SHP77 treated with DMSO at 0.1 percent for 48 hours (cell line): ENCODE results near the gene SCYGR3.

Experiments
- DNase-seq: peaks from one replicate; lab custom pipeline; 2025; lab: John Stamatoyannopoulos, UW

Gene SCYGR3, protein sequence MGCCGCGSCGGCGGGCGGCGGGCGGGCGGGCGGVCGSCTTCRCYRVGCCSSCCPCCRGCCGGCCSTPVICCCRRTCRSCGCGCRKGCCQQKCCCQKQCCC

DNA sequence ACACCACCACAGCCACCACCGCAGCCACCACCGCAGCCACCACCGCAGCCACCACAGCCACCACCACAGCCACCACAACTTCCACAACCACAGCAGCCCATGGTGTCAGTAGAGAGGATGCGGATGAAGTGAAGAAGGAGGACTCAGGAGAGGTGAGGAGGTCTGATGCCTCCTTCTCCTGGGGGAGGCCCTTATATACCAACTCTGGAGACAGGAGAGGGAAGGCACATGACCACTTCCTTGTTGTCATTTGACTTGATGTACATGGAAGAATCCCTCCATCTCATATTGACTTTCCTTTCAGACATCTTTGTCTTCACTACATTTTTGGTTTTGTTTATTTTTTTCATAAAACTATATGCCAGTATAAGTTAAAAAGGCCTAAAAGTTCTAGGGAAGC lies at the start of gene SCYGR3:
TSS of gene SCYGR3 (minus strand) at position 101 of the 400 bp plus-strand sequence. CDS start at position 101, 0 bp downstream.
- no peak for DNase-seq

DNA sequence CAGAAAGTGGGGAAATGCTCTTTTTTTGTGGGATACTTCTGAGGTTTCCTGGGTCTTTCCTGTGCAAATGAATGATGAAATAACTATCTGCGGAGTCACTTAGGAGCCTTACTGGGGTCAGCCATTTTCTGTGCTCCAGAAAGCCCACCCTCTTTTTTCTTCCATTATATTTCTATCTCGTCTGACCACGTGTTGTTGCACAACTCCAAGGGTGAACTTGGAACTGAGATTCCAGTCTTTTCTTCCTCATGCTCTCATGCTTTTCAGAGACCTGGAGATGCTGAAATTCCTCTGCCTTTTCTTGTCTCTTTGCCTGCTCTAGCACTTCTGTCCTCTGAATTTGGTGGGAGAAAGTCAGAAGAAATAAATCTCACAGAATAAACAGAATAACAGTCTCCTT lies 47.2 kb upstream of the SCYGR3 start:
- DNase-seq, result no peak

DNA sequence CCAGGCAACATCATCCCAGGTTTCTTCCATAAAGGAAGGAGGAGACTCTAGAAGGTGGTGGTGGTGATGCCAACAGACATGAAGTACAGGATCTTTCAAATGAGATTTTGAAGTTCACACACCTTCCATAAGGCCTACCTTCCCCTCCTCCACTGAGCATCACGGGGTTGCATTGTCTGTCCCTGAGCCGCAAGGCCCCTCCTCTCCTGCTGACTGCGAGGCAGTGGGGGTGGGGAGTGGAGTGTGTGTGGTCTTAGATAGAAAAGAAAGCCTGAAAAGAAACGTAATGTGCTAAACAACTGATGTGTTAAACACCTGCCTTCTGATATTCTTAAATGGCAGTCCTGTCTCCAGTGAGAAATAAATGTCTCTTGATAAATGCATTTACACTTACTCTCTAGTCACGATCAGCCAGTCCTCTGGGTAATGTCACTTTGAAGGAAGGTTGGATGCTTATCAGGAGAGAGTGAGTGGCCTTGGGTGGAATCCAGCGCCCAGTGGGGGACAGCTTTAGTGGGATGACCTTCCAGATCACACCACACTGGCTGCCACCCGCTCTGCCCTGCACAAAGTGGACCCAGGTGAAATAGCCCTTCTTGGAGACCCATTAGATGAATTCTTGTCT lies 46.5 kb upstream of the SCYGR3 start:
- DNase-seq, result no peak

DNA sequence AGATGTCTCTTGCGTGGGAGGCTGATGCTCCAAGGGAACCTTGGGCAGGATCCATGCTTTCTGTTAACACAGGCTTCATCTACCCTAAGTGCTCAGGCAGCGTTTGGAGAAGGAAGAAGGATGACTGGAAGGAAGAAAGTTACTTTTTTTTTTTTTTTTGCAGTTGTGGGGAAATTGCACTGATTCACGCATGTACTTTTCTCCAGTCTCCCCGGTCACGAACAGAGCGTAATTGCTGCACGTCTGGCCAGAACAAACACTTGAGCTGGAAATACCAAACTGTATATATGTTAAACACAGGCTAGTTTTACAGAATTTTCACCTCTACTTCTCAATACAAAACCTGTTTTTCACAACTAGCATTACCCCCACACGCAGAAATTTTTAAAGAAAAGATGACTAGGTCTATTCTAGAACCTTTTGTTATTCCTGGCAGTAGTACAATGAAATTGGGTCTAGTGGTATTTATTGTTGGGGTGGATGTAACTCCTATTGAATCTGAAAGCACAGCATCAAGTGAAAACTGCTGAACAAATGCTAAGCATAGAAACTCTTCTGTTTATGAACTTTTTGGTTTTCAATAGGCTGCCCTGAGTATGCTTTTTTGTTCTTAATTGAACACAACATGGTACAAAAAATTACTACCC lies 42.7 kb upstream of the SCYGR3 start:
- DNase-seq, result no peak

DNA sequence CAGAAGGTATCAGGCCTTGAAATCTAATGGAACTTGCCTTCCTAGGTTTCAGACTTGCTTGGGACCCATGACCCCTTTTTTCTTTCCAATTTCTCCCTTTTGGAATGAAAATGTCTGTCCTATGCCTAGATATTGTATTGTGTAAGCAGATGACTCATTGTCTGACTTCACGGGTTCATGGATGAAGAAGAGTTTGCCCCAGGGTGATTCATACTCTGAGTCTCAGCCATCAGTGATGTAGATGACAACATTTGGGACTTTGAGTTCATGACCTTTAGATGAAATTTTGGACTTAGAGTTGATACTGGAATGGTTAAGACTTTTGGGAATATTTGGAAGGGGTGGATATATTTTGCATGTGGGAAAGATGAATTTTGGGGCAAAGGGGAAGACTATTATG lies 40.8 kb upstream of the SCYGR3 start:
- DNase-seq, result no peak

DNA sequence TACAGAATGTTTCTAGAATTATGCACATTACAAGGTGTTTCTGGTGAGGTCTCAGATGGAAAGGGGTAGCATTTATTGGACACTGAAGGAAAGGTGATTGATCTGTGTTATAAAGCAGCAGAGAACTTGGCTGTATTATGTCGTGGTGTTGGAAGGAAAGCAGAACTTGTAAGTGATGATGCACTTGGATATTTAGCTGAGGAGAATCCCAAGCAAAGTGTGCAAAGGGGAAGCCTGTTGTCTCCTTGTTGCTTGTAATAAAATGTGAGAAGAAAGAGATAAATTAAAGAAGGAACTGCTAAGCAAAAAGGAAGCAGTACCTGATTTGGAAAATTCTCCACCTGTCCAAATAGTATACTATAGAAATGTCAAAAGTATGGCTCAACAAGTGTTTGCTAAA lies 39.8 kb upstream of the SCYGR3 start:
- no peak for DNase-seq

DNA sequence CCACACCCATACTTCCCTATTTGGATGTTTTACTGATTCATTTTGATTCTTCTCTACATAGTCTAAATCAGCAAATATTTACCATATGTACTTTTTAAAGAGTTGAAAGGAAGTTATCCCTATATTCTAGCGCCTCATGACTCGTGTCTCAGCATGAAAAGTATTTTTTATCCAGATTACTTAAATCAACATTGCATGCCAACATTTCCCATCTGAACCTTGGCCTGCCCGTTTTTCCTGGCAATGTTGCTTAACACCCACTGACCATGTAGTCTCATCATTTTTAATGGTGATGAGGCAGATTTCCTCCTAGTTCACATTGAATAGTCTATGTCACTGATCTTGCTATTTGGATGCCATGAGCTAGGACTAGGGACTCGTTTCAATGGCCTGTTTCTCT lies 38.8 kb upstream of the SCYGR3 start:
- DNase-seq, result no peak

DNA sequence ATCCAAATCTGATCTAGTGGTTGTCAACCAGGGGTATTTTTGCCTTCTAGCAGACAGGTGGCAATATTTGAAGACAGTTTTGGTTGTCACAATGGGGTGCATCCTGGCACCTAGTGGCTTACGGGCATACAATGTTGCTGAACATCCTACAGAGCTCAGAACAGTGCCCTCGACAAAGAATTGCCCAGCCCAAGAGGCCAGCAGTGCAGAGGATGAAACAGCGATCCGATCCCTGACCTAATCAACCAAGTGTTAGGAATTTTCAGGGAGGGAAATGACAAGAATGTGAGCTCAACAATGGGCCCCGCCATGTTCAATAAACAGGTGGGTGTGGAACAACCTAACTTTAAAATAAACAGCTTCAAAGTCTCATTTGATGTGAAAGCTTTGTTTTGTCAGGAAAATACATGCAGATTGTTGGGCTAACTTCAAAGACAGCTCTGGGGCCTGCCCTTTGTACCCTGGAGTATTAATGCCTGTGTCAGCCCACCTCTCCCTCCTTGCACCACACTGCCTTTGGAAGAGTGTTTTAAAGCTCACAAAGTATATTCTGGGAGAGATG lies 29.4 kb upstream of the SCYGR3 start:
- DNase-seq, result no peak

DNA sequence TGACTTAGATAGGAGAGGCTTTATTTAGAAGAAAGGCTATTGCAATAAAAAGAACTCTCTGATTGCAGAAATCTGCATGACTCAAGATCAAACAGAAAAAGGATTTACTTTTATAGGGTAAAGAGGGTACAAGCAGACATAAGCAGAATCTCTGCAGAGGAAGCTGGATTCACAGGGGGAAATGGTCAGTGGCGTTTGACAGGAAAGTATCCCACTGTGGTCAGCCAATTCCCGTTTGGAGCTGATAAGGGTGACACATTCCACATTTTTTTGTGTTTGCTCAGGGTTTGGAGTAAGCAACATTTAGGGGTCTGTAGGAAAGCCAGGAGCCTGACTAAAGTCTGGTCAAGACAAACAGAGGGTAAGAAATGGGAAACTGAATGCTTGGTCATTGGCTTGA lies 28.0 kb upstream of the SCYGR3 start:
- no peak for DNase-seq

DNA sequence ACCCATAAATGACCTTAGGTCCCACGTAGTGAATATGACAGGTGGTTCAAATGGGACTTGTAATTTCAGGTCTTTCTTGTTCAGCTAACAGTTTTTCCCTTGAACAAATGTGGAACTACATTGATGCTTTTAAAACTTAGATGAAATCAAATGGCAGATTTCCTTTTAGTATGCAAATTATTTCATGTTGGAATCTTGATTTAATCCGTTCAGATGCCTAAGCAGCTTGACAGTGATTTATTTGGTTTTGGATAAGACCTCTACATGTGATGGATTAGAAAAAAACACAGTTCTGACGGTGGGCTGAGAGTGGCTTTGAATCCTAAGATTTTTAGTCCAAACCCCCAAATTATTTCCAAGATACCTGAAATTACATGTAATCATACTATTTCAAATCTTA lies 19.6 kb upstream of the SCYGR3 start:
- no peak for DNase-seq

DNA sequence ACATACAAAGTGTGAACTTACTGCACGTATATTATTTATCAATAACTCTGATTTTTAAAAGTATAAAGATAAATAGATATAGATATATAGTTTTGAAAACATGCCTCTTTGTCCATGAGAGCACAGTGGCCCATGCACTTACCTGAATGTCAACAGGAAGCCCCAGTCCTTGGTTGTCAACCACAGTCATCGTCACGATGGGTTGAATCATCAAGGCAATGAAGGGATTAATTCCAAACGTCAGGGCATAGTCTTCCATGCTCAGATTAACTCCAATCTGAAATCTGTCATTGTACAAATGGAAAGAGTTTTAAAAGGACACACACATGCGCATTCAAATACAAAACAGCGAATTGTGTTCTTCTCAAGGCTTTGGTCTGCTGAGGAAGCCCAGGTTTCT lies 18.2 kb upstream of the SCYGR3 start:
- no peak for DNase-seq

DNA sequence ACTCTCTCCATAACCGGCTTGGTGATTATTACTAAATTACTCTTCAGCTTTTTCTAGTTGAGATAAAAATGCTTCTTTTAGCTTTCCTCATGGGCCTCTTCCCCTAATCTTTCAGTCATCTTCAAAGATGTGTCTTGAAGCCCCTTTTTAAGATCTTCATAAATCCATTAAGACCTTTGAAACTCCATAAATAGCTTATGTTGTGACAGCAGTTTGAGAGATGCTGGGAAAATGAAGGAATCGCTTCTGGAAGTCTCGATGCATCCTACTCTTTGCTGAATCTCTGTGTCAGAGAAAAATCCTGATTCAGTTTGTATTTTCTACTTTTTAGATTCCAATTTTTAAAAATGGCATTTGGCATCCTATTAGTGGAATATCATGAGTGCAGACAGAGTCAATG lies 15.7 kb upstream of the SCYGR3 start:
- DNase-seq, result no peak

DNA sequence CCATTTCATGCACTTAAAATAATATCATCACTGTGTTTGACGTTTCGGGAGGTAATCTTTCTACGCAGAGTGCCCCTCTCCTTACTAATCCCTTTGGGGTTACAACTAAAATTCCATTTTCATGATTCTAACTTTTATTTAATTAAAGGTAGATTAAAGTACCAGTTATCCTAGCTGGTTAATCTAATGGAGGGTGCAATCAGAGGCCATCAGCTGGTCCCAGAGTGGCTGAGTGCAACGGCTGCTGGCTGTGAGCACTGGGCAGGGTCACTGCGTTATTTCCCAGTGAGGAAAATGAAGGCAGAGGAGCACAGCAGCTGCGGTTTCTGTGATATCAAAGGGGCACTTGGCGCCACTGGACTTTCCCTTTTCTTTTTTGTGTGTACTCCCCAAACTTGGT lies 14.8 kb upstream of the SCYGR3 start:
- DNase-seq, result no peak

DNA sequence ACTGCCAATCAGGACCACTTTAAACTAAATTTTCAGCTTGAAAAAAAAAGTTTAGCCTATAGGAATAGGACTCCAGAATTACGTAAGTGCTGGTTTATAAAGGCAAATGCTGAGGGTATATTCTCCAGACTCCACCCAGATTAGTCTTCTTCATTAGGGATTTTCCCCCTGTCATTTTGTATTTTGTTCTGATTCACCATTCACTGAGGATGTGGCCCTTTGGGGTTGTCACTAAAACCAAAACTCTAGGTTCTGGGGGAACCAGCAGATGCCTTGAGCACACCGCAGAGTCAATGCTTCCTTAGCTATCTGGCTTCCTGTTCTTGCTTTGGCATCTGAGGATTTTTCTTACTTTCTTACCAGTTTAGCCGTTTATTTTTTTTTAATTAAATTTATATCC lies 13.1 kb upstream of the SCYGR3 start:
- DNase-seq, result no peak

DNA sequence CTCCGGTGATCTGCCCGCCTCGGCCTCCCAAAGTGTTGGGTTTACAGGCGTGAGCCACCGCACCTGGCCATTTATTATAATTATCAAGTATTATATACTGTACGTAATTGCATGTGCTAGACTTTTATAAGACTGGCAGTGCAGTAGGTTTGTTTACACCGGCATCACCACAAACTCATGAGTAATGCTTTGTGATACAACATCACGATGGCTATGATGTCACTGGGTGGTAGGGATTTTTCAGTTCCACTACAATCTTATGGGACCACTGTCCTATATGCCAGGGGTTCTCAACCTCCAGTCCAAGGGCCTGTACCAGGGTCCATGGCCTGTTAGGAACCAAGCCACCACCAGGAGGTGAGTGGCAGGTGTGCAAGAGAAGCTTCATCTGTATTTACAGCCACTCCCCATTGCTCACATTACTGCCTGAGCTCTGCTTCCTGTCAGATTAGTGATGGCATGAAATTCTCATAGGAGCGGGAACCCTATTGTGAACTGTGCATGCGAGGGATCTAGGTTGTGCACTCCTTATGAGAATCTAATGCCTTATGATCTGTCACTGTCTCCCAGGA lies 12.0 kb upstream of the SCYGR3 start:
- no peak for DNase-seq

DNA sequence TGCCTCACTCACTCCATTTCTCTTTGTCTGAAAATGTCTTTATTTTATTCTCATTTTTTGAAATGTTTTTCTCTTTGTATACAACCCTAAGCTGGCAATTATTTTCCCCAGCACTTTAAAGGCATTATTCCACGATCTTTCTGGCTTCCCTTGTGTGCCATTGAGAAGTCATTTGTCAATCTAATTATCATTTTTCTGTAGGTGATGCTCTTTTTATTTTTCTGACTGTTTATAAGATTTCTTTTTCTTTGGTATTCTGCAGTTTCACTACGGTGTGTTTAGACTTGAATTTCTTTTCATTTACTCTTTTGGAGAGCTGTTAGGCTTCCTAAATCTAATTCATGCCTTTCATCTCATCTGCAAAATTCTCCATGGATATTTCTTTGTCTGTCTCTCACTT lies 10.8 kb upstream of the SCYGR3 start:
- no peak for DNase-seq

DNA sequence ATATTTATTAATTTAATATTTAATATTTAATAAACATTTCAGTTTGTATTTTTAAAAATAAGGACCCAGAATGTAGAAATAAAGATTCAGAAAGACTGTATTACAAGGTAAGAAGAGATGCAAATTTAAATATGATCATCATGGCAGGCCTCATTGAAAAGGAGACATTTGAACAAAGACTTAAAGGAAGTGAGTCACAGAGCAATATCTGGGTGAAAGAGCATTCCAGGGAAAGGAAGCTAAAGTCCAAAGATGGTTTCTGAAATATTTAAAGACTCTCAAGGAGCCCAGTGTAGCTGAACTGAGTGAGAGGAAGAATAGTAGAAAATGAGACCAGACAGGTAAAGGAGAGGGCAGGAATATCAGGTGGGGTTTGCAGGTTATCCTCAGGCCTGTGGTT lies 8.6 kb upstream of the SCYGR3 start:
- no peak for DNase-seq

DNA sequence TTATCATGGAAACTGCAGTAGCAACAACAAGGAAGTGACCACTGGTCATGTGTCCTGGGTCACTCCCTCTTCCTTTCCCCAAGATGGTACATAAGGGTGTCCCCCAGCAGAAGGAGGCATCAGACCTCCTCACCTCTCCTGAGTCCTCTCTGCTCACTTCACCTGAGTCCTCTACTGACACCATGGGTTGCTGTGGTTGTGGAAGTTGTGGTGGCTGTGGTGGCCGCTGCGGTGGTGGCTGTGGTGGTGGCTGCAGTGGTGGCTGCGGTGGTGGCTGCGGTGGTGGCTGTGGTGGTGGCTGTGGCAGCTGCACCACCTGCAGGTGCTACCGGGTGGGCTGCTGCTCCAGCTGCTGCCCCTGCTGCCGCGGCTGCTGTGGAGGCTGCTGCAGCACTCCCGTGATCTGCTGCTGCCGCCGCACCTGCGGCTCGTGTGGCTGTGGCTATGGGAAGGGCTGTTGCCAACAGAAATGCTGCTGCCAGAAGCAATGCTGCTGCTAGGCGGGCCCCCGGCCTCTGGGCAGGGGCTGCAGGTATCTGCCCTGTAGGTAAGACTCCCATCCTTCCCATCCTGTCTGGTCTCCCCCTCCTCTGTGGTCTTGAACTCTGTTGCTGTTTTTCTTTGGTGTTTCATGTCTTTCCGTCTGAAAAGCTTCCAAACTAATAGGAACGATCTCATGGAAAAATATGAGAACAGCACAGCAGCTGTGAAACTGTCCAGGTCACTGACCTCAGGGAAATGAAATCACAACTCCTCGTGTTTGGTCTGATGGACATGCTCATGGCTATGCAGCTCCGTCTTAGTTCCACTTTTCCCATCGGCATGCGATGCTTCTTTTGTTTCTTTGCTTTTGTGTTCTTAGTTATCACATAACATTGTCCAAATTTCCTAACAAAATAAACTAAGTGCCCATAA lies 2.9 kb upstream of the SCYGR3 start, which contains the start of gene SCYGR4:
TSS of gene SCYGR4 (plus strand) at position 183 of the 915 bp plus-strand sequence. CDS start at position 183, 0 bp downstream.
- DNase-seq, result no peak

DNA sequence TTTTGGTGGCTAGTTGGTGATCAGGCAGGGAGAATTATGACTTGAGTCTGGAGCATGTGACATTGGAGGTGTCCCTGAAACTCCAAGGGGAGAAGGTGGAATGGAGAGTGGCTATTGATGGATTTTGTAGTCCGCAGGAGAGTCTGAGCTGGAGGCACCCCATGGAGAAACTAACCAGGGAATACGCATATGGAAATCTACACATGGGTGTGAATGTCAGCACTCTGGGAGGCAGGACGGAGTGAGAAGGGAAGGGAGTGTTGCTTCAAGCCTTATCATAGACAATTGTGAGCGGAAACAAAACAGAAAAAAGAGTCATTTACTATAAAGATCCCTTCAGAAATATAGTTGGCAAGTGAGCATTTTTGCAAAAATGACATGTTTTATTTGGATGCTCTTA lies 2.0 kb upstream of the SCYGR3 start:
- no peak for DNase-seq

DNA sequence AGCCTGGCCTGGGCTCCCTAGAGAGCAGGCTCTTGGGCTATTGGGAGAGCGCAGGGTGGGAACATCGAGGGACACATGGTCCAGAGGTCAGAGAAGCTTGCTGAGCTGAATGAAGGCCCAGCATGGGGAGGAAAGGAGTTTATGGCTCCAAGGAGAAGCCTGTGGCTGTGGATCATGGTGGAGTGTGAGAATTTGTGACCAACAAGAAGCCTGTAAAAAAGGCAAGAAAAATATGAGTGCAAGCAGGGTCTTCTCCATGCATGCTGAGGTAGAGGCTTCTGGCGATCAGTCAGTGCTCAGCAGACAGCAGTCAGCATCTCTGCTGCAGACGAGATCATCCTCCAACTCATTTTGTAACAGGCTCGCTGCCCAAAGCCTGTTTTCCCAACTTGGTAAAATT lies 1.3 kb upstream of the SCYGR3 start:
- no peak for DNase-seq

DNA sequence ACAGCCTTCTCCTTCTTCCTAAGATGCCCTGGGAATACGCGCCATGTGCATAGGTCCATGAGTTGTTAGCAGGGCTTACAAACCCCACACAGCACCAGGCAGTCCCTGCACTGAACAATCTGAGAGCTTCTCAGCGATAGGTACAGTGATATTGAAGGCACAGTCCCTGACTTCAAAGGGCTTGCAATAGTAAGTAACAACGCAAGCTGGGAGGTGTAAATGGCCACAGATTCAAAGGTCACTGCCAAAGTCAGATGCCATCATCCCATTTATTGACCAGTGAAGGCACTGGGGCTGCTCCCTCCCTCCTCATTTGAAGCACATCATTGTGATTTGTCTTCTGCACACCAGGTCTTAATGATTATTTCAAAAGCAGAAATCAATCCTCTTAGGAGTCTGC lies 541 bp upstream of the SCYGR3 start:
- DNase-seq, result no peak

DNA sequence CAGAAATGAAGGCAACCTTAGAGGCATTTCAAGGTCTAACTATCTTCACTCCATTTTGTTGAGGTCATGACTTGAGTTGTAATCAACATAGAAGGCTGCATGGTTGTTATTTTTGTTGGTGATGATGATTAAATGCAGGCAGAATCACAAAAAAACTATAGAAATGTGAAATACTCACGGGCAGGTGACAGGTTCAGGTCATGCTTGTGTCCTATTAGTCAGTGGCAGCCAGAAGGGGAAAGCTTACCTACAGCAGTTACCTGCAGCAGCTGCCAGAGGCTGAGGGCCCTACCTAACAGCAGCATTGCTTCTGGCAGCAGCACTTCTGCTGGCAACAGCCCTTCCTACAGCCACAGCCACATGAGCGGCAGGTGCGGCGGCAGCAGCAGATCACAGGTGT lies 394 bp downstream of the SCYGR3 start:
- no peak for DNase-seq
